IPS-11a (cell line): ENCODE results near the gene SPTBN2.
"Not testable (repeated sequence)": the region's sequence is repeated elsewhere in the genome, so short reads cannot be mapped to it uniquely, and the experiment has no call there.

Source experiments
- H3K4me3 ChIP-seq: one replicate; pipeline ENCODE4 v1.5.1; 2013; ENCODE audit warnings: low read depth, low read length, control low read depth

The SPTBN2 gene

DNA sequence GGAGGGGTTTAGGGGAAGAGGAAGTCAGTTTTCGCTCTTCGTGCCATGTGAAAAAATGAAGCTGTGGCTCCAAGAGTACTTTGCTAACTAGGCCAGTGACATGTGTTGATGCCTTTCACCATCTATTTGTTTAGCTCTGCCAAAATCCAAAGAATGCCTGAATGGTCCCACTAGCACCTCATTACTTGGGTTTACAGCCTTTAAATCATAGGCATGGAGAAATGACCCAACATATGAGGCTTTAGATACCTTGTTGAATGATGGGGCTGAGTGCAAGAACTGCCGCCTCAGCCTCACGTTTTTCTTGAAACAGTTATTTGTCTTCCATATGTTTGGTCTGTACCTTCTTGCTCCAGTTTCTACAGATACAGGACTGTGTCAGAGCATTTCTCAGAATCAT, 82.2 kb downstream of the SPTBN2 start:
- H3K4me3 ChIP-seq: no peak overlapping the region

DNA sequence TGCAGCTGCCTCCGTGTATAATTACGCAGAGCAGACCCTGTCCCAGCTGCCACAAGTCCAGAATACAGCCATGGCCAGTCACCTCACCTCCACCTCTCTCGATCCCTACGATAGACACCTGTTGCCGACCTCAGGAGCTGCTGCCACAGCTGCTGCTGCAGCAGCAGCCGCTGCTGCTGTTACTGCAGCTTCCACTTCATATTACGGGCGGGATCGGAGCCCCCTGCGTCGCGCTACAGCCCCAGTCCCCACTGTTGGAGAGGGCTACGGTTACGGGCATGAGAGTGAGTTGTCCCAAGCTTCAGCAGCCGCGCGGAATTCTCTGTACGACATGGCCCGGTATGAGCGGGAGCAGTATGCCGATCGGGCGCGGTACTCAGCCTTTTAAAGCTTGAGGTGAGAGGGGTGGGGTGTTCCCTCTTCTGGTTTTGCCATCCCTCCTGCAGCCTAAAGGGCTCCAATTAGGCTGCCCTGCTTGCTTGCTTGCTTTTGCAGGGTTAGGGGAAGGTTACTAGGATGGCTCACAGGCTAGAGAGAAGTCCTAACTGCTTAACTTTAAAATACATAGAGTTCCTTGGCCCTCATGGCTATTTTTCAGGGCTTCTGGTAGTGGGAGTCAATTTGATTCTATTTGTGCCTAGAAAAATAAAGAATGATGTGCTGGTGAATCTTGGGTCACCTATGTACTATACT, 85.1 kb downstream of the SPTBN2 start:
- no peak overlapping the region for H3K4me3 ChIP-seq

DNA sequence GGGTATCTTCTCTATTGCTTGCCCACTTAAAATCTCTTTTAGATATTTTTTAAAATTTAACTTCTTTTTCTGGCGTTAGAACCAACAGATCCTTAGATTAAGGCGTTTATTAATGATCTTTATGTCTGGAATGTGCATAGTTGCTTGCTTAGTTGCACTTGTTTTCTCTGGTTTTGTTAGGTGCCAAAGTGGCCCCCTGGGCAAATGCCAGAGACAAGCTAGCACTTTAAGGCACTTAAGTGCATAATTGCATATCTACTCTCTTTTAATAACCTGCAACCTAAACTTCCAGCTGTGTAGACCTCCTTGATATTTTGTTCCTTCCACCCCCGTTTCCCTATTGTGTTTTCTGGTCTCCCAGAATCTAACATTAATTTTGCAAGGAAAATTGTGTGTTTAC, 87.2 kb downstream of the SPTBN2 start:
- no peak overlapping the region for H3K4me3 ChIP-seq

DNA sequence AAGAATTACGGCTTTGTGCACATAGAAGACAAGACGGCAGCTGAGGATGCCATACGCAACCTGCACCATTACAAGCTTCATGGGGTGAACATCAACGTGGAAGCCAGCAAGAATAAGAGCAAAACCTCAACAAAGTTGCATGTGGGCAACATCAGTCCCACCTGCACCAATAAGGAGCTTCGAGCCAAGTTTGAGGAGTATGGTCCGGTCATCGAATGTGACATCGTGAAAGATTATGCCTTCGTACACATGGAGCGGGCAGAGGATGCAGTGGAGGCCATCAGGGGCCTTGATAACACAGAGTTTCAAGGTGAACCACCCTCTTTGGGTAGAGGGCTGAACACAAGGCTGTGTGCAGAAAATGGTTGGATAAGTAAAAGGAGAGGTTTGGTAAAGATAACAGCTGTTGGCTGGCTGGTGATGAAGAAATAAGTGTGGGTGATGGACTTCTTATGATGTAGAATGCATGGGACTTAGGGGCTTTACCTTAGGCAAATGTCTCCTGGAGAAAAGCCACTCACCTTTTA, 89.1 kb downstream of the SPTBN2 start:
- H3K4me3 ChIP-seq: not testable (repeated sequence)

GRCh38 chr11:66639066-66639813, 89.8 kb downstream of the SPTBN2 start:
- peak overlapping the region; percentile 96 for H3K4me3 ChIP-seq

DNA sequence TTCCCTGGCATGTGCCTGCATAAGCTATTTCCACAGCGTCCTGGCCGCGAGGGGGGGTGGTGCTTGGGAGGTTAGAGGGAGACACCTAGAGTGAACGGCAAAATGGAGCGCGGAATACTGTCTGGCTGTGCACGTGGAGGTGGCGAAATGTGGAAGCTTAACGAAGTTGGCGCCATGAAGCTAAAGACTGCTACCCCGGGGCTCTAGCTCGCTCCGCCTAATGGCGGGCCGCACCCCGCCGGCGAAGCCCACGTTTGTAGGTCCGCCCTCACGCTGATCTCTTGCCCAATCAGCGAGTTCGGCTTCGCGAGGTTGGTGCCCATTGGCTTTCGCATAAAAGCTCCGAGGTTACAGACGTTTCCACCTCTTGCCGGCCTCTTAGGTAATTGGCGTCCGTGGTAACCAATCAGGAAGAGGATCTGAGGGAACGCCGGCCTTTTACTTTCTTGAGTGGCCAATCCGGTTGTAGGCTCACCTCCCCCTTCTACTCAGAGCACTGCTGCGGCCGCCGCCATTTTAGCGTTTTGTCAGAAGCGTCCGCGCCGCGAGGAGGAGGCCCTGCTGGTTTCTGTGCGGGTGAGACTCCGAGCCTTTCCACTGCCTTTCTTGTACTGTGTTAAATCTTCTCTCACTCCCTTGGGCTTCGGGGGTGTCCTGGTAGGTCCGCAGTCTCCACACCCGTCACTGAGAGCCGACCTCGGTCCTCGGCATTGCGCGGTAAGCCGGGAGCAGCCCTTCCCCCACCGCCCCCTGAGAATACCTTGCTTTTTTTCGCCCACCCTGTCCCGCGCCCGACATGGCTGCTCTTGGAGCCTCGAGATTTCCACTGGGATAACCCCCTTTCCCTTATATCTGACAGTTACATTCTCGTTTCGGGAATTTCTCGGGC, 90.6 kb downstream of the SPTBN2 start, which contains the start of gene RBM4:
Gene RBM4, plus strand, starts transcription at position 527 of the 889 bp plus-strand sequence. CDS start 1,009 bp downstream, outside the sequence.
- H3K4me3 ChIP-seq: peak within 1 kb of the TSS; percentile 96

GRCh38 chr11:66637557-66638176, 91.3 kb downstream of the SPTBN2 start:
- H3K4me3 ChIP-seq: no peak overlapping the region

DNA sequence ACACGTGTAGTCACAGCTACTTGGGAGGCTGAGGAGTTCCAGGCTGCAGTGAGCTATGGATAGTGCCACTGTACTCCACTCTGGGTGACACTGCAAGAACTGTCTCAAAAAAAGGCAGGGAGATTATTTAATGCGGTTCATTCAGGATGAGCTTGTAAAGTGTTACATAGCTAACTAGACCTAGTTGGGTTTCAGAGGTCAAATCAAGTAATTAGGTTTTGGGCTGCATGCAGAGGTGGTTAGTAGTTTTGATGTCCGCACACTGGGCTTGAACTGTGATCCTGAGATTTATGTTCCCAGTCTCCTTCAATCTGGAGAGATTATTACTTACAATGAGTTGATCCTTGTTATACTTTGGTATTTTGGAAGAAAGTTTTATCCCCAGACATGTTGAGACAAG, 92.6 kb downstream of the SPTBN2 start:
- no peak overlapping the region for H3K4me3 ChIP-seq
